ENCODE results near the gene MYO1H.
"Not testable (repeated sequence)": the region's sequence is repeated elsewhere in the genome, so short reads cannot be mapped to it uniquely, and the experiment has no call there.

Gene MYO1H, protein sequence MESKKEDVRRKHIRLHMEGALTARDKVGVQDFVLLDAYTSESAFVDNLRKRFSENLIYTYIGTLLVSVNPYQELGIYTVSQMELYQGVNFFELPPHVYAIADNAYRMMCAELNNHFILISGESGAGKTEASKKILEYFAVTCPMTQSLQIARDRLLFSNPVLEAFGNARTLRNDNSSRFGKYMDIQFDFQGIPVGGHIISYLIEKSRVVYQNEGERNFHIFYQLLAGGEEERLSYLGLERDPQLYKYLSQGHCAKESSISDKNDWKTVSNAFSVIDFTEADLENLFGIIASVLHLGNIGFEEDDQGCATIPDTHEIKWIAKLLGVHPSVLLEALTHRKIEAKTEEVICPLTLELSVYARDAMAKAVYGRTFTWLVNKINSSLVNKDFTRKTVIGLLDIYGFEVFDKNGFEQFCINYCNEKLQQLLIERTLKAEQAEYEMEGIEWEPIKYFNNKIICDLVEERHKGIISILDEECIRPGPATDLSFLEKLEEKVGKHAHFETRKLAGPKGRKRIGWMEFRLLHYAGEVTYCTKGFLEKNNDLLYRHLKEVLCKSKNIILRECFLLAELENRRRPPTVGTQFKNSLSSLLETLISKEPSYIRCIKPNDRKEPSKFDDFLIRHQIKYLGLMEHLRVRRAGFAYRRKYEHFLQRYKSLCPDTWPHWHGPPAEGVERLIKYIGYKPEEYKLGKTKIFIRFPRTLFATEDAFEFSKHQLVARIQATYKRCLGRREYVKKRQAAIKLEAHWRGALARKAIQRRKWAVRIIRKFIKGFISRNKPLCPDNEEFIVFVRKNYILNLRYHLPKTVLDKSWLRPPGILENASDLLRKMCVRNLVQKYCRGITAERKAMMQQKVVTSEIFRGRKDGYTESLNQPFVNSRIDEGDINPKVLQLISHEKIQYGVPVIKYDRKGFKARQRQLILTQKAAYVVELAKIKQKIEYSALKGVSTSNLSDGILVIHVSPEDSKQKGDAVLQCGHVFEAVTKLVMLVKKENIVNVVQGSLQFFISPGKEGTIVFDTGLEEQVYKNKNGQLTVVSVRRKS

DNA sequence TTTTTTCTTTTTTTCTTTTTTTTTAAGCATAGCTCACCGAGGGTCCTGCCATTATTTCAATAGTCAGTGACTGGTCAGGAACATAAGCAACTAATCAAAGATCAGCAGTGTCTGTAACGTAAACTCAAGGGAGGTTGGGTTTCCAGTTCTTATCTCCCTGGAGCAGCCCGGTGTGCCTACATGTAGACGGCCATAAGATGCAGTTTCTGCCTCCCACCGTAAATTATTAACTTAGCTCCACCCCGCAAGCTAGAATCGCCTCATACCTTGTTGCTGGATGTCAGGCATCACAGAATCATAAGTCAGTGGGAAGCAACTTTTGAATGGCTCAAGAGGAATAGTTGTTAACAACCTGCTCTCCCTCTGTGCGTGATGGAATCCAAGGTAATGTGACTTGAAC, at the start of gene MYO1H:
TSS of gene MYO1H (plus strand) at position 312 of the 400 bp plus-strand sequence. CDS start at position 373, 61 bp downstream.
- DNase-seq (ENCODE audit: low read depth in 1 of 2, low spot score in 1 of 2): no peak

DNA sequence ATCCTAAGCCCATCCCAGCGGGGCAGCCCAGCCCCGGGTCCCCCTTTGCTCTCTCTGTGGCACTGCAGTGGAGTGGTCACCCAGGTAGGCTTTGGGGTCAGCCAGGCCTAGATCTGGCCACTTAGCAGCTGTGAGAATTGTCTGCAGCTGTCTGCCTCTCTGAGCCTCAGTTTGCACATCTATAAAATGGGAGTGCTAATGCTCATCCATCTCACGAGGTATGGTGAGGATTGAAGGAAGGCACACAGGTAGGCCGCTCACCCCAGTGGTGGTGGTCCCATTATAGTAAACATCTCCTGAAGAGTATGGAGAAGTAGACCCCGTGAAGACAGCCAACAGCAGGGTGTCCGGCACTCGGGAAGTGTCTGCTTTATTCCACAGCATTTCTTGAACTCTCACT, 47.9 kb upstream of the MYO1H start:
- DNase-seq (ENCODE audit: low read depth in 1 of 2, low spot score in 1 of 2): no peak

DNA sequence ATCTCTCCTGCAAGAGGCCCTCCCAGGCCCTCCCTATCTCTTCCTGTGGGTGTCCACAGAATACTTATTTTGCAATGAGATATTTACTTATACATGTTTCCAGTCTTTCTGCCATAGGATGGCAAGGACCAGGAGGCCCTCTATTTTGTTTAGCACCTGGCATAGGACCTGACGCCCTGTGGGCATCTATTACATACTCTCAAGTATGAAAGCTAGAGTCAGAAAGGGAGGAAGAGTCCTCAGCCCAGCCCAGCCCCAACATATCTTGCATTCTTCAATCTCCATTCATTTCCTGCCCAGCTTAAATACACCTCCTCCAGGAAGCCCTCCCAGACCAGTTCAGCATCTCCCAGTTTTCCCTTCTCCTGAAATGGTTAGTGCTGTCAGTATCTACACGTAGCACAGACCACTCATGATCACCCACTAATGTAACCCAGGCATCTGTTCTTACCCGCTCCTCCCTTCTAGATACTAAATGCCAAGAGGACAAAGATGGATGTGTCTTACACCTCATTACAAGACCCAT, 46.0 kb upstream of the MYO1H start:
- DNase-seq (ENCODE audit: low read depth in 1 of 2, low spot score in 1 of 2): no peak

DNA sequence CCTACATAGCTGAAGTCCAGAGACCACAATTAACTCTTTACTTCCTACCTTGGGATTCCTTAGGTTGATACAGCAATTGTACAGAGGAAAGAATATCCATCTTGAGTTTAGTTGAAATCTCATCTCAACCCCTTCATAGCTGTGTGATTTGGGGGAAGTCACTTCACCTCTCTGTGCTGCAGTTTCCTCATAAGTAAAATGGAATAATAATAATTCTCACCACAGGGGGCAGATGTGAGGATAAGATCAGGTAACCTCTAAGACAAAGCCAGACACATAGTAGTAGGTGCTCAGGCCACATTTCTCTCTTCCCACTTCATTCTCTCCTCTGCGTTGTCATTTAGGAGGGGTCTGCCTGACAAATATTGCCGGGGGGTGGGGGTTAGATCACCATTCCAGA, 45.3 kb upstream of the MYO1H start:
- no peak for DNase-seq (ENCODE audit: low read depth in 1 of 2, low spot score in 1 of 2)

DNA sequence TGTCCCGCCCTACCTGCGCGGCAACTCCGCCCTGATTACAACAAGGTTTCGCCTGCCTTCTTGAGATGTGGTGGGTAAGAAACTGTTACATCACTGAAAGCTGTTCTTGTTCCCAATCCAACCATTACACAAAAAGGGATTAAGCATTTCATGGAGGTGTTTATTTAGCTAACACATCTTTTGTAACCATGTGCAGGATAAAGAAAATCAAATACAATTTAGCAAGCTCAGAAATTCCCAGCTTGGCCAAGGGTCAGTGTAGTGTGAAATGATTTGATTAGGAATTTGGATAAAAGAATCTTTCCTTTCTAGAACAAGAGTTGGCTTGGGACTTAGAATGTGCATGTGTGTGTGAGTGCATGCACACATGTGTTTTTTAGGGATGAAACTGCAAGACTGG, 44.9 kb upstream of the MYO1H start:
- DNase-seq (ENCODE audit: low read depth in 1 of 2, low spot score in 1 of 2): no peak

DNA sequence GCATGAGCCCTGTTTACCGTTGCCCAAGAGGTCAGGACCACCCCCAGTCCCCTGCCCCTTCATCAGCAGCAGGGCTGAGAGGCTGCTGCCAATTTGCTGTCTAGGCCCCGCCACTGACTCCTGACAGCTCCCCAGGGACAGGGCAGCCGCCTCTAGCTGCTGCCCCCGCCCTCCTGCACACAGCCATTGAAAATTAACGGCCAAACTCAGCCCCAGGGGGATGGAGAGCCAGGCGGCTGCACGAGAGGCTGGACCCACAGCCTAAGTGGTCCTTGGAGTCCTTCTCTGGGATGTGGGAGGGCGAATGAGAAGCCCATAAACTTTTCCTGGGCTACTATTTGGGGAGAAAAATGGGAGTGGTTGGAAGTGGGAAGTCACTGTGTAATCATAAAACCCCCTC, 43.2 kb upstream of the MYO1H start:
- DNase-seq (ENCODE audit: low read depth in 1 of 2, low spot score in 1 of 2): no peak

DNA sequence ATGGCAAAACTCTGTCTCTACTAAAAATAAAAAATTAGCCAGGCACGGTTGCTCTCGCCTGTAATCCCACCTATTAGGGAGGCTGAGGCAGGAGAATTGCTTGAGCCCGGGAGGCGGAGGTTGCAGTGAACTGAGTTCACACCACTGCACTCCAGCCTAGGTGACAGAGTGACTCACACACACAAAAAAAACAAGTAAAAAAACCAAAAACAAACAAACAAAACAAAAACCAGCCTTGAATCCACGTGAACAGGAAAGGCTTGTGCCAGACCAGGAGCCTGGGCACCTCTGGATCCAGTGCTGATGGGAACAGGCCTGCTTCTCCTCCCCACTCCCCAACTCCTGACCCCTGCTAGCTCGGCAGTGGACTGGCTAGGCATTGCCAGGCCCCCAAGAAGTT, 42.2 kb upstream of the MYO1H start:
- DNase-seq (ENCODE audit: low read depth in 1 of 2, low spot score in 1 of 2): no peak

DNA sequence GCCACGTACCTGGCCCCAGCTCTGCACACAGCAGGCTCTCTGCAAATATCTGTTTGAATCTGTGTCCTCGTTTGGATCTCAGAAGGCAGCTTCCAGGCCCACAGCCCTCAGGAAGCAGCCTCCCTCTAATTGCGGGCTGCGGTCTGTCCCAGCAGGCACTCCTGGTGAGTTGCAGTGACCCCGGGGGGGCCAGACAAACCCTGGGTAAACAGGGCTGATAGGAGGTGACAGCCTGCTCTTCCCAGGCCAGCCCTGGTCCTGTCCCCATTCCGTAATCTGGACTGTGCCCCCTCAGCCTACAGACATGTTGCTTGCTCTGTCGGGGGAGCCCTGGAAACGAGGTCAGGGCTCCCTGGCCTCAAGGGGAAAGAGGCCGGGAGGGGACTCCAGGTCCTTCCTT, 40.6 kb upstream of the MYO1H start:
- no peak for DNase-seq (ENCODE audit: low read depth in 1 of 2, low spot score in 1 of 2)

DNA sequence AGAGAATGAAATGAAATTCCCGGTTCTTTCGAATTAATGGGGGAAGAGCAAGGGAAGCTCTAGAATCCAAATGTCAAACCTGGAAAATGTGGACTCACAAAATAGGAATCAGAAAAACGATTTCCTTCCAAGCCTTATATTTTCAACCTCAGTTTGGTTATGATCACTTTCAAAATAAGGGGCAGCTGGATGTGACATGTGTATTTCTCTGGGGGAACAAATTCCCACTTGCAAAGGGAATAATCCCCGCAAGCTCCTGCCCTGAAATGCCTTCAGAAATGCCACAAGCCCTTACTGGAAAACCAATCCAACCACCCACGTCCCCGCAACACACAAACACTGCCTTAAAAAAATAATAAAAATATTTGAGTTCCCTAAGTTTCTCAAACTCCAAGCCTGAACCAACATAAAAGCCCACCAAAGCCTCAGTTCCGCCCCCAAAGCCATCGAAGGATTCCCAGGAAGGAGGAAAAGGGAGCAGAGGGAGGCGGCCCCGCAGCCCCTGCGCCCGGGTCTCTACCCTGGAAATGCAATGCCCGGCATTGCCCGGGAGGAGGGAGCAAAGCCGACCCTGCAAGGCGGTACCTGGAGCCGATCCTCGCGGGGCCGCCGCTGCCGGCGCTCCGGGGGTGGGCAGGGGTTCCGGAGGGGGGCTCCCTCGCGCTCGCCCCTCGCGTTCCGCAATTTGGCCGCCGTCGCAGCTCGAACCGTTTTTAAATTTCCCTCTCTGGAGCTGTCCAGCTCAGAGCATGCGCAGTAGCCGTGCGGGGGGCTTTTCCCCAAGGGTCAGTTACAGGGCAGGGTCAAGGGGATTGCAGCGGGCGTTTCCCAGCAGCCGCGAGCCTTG, 38.9 kb upstream of the MYO1H start, which contains the start of gene FOXN4:
TSS of gene FOXN4 (minus strand) at position 751 of the 847 bp plus-strand sequence. CDS start 963 bp downstream, outside the sequence.
- DNase-seq (ENCODE audit: low read depth in 1 of 2, low spot score in 1 of 2): no peak

DNA sequence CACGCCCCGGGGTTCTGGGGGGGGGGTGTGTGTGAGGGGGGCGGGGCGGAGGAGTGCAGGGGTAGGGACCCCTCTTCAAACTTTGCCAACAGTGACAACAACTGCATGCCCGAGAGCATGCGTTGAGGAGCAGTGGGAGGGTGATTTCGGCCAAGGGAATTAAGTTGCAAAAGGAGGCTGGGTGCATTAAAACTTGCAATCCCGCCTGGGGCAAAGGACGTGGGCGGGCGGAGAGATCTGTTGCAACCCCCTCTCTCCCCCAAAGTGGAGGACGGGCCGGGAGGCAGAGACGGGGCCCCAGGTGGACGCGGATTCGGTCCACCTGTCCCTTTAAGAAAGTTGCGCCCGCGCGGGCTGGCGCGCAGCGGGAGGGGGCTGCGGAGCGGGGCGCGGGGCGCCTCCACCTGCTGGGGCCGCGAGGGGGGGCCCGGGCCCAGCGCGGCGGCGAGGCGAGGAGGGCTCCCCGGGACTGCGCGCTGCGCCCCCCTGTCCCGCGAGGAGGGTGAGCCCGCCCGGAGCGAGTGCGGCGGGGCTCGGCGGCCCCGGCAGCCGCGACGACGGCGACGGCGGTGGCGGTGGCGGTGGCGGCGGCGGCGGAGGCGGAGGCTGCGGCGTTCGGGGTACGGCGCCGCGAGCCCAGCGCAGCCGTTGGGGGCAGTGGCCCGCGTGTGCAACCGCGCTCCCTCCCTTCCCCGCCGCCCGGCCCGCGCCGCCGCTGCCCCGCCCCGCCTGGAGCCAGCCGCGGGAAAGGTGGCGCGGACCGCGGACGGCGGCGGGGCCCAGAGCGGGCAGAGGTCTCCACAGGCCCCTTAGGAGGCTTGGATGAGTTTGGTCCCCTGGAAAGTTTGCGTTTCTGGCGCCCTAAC, 38.1 kb upstream of the MYO1H start:
- no peak for DNase-seq (ENCODE audit: low read depth in 1 of 2, low spot score in 1 of 2)

DNA sequence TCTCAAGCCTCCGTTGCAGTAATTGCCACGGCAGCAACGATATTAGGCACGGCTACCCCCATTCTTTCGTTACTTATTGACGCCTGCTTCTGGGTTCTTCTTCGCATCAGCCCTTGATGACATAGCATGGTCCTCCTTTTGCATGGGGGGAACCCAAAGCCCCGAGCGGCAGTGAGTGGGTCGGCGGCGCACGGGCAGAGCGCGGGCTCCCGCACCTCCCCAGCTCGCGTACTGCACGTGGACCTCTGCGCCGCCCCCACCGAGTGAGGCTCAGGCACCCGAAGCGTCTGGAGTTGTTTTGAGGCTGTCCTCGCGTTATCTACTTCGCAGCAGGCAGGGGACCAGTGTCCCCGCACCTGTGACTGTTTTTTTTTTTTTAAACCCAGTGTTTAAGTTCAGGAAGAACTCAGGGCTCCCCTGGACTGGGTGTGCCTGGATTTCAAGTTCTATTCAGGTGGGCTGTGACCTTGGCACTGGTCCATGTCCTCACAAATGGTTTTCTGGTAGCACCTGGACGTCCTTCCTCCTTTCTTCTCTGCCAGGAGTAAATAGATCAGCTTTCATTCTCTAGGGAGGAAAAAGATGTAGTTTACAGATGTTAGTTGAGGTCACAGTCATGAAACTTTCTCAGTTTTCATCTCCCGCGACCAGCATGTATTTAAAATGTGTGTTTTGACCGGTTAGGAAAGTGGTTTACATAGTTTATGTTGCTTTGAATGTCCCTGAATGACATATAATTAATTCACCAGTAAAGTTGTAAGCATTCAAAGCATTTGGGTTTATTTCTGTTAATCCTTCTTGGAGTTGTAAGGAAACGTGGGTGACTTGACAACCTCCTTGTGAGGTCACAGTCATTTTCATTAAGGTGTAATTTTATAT, 37.2 kb upstream of the MYO1H start:
- no peak for DNase-seq (ENCODE audit: low read depth in 1 of 2, low spot score in 1 of 2)

DNA sequence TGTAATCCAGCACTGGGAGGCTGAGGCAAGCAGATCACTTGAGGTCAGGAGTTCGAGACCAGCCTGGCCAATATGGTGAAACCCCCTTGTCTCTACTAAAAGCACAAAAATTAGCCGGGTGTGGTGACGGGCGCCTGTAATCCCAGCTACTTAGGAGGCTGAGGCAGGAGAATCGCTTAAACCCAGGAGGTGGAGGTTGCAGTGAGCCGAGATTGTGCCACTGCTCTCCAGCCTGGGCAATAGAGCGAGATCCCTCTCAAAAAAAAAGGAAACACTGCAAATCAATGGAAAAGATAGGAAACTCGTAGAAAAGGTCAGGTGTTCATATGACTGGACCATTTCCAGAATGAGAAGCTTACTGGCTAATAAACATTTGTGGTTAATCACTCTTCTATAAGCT, 26.4 kb upstream of the MYO1H start:
- not testable (repeated sequence) for DNase-seq (ENCODE audit: low read depth in 1 of 2, low spot score in 1 of 2)

DNA sequence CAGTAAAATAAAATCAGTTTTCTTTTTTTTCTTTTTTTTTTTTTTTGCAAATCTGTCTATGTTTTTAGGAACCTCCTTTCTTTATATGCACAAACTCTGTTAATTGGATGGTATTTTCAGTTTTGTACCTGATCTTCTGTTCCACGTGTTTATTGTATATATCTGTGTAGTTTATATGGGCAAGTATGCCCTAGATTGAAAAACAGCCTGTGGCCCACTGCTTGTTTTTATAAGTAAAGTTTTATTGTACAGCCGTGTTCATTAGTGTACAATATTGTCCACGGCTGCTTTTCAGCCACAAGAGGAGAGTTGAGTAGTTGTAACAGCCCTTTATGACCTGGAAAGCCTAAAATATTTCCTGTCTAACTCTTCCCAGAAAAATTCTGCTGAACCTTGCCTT, 18.7 kb upstream of the MYO1H start:
- DNase-seq (ENCODE audit: low read depth in 1 of 2, low spot score in 1 of 2): no peak

DNA sequence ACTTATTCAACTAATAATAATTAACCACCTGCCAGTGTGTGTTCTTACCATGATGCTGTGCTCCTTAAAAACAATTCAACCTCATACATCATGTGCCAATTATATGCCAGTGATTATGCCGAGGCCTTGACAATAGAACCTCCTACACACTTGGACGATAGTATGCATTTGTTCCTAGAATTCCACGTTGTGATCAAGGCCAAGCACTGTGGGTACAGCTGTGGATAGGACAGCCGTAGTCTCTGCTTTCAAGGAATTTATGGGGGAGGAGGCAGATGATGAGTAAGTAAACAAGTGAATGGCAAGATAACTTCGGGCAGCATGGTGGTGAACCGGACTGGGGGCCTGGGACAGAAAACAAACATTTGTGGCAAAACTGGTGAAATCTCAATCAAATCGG, 18.0 kb upstream of the MYO1H start:
- DNase-seq (ENCODE audit: low read depth in 1 of 2, low spot score in 1 of 2): no peak

DNA sequence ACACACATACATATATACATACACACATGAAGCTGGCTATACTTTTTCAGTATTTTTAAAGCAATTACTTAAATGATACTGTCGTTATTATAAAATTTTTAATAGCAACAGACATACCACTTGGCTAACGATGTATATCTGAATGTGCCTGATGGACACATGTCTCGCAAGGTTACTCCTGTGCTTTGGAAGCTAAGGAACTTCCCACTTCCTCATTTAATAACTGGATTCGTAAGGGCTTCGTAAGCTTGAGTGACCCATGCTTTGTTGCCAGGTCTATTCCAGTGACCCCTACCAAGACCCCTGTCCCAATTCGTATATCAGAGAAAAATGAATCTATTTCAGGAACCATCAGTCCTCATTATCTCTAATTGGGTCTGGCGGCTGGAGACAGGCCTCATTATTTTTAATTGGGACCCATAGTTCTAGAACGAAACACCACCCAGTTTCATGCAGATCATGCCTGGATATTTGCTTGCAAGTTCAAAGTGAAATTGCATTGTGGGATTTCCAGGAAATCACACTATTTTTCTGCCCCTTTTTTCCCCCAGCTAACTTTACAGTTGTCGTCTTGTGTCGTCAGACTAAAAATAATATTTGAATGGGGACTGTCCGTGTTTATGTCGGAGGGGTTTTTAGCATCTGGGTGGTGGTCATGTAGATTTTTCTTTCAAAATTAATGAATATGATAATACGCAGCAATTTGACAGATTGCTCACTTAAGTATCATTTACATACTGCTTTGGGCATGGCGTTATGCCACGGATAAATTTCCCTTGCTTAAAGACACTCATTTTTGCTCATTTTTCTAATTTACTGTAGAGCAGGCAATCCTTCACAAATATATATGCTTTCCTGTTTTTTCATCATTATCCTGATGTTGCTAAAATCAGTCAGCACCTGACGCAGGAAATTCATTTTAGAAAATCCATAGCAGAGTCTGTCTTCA, 17.1 kb upstream of the MYO1H start:
- DNase-seq (ENCODE audit: low read depth in 1 of 2, low spot score in 1 of 2): no peak

DNA sequence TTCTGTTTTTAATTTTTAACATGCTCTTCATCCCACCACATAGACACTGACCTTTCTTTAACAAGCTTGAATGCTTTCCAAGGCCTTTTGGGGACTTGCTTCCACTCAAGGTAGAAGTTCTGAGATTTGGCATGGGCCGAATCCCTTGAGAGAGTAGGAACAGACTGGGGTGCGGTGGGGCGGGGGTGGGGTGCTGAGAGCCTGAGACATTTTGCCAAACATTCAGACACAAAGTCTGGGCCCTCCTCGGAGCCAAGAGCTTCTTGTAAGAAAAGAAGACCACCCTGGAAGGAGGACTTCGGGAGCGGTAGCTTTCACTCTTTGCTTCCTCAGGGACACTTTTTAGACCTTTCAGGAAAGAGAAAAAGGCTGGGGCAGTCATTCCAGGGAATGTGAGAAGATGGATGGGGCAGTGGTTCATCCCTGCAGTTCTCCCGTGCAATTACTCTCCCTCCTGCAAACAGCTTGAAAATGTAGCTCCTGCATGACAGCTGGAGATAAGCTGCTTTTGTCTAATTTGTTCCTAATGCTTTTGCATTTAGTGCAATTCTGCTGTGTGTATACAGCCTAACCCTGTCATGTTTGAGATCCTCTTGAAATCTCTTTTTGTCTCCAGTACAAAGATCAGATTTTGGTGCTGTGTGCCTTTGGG, 16.3 kb upstream of the MYO1H start:
- DNase-seq (ENCODE audit: low read depth in 1 of 2, low spot score in 1 of 2): no peak

DNA sequence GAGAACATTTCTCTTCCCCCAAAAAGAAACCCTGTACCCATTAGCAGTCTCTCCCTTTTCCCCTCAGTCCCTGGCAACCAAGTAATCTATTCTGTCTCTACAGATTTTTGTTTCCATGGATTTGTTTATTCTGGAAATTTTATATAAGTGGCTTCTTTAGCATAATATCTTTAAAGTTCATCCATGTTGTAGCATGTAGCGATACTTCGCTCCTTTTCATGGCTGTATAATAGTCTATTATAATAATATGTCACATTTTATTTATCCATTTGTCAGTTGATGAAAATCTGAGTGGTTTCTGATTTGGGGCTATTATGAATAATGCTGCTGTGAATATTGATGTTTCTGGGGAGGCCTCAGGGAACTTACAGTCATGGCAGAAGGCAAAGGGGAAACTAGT, 12.8 kb upstream of the MYO1H start:
- no peak for DNase-seq (ENCODE audit: low read depth in 1 of 2, low spot score in 1 of 2)
